ENCODE measurements around the gene RPS14.
A peak's percentile ranks its signal among the peaks of the same experiment; 100 is the strongest.
"Not testable (repeated sequence)": the region's sequence is repeated elsewhere in the genome, so short reads cannot be mapped to it uniquely, and the experiment has no call there.

RPS14 gene

GRCh38 chr5:150413902-150414790 is 35.4 kb downstream of the RPS14 start:
- DNase-seq = not testable (repeated sequence)

- DNase-seq = no peak
Observed at GRCh38 chr5:150413176-150413901, 36.2 kb downstream of the RPS14 start.

- DNase-seq = peak in 50 of 56 donors; percentile 22 to 89 (median 56)
Observed at GRCh38 chr5:150412319-150413175, 37.0 kb downstream of the RPS14 start, which contains the start of gene CD74. Gene CD74, minus strand, starts transcription at chr5:150412910. Its CDS starts 161 bp downstream, at chr5:150412749.

GRCh38 chr5:150411245-150411979 is 38.1 kb downstream of the RPS14 start:
- peak in 11 of 56 donors; percentile 10 to 42 (median 17) for DNase-seq

GRCh38 chr5:150410524-150411244 is 38.9 kb downstream of the RPS14 start:
- peak in 43 of 56 donors; percentile 12 to 80 (median 55) for DNase-seq

- peak in 54 of 56 donors; percentile 13 to 93 (median 76) for DNase-seq
Observed at GRCh38 chr5:150409638-150410523, 39.7 kb downstream of the RPS14 start.

GRCh38 chr5:150408231-150408943 is 41.2 kb downstream of the RPS14 start:
- DNase-seq = no peak

- no peak for DNase-seq
Observed at GRCh38 chr5:150407096-150407720, 42.3 kb downstream of the RPS14 start.

GRCh38 chr5:150406723-150407095 is 42.8 kb downstream of the RPS14 start:
- DNase-seq = no peak

- DNase-seq = no peak
Observed at GRCh38 chr5:150406103-150406722, 43.3 kb downstream of the RPS14 start.

- no peak for DNase-seq
Observed at GRCh38 chr5:150404941-150405816, 44.4 kb downstream of the RPS14 start.

- DNase-seq = no peak
Observed at GRCh38 chr5:150404535-150404934, 45.0 kb downstream of the RPS14 start.

- no peak for DNase-seq
Observed at GRCh38 chr5:150404121-150404520, 45.4 kb downstream of the RPS14 start.

GRCh38 chr5:150402901-150403342 is 46.6 kb downstream of the RPS14 start:
- no peak for DNase-seq

- DNase-seq = no peak
Observed at GRCh38 chr5:150402229-150402773, 47.2 kb downstream of the RPS14 start.
